Adrenal gland (tissue), 12 donors: ENCODE measurements around the gene PAFAH1B2. TPM values are rescaled to one million over a fixed set of nuclear protein-coding genes. Genes with fewer than 3 reads are reported as not detected.

Source experiments
- DNase-seq, 7 donors: peaks; one replicate each; pipeline ENCODE4 v3.0.0-alpha.2; 2019 to 2020
- H3K27ac ChIP-seq, 5 donors: fragments of 200-600 bp; sonication (generic) in 4 of 5; 1 replicate in 3 of 5; 2 replicates in 2 of 5; pipeline versions ENCODE4 v1.5.1 to v1.8.0; 2016 to 2020; ENCODE audit warnings: mild to moderate bottlenecking in 1 of 5
- H3K27me3 ChIP-seq: fragments of 200-600 bp; 2 replicates; pipeline ENCODE4 v1.8.0; 2021
- H3K36me3 ChIP-seq, 2 donors: fragments of 200-600 bp; replicated peaks in 1 of 2; 1 replicate in 1 of 2; 2 replicates in 1 of 2; pipeline versions ENCODE4 v1.5.1 to v1.8.0; 2018 to 2022
- H3K4me1 ChIP-seq, 2 donors: fragments of 200-600 bp; replicated peaks in 1 of 2; 1 replicate in 1 of 2; 2 replicates in 1 of 2; pipeline versions ENCODE4 v1.5.1 to v1.8.0; 2018 to 2021
- H3K4me3 ChIP-seq, 4 donors: fragments of 200-600 bp; sonication (generic) in 3 of 4; one replicate each; pipeline ENCODE4 v1.5.1; 2016 to 2018
- H3K9me3 ChIP-seq, 3 donors: fragments of 200-600 bp; sonication (generic) in 1 of 3; replicated peaks in 1 of 3; 1 replicate in 2 of 3; 2 replicates in 1 of 3; pipeline versions ENCODE4 v1.5.1 to v1.8.0; 2016 to 2021
- POLR2A ChIP-seq, 2 donors: fragments of 450-650 bp; IDR thresholded peaks; one replicate each; pipeline ENCODE4 v1.6.1; 2017; ENCODE audit warnings: antibody characterized with exemption in 2 of 2, mild to moderate bottlenecking in 2 of 2, moderate library complexity in 1 of 2
- WGBS, 4 donors: extraction: QIAGEN DNeasy Blood & Tissue Kit in 2 of 4; methylation state at CpG; one replicate each; pipeline versions ENCODE4 v1.1.5 to v1.1.7; 2013 to 2017; 5-methylcytosine and 5-hydroxymethylcytosine counted together
- intact Hi-C, 2 donors: fragments of 100-400 bp; cut with DNase I; formaldehyde crosslinking; loops; one replicate each; pipeline versions ENCODE4 v1.14.1 to v1.15.0; 2022 to 2023
- polyA plus RNA-seq, 3 donors: library from polyadenylated mRNA; stranded (reverse); fragments of 200-250 nt in 2 of 3; fragments of 350-450 nt in 1 of 3; fragmentation: Illumina TruSeq in 1 of 3; extraction: RNeasy Lipid Tissue Mini Kit (QIAGEN cat#74804) in 1 of 3; gene quantifications; one replicate each; pipeline ENCODE4 v1.2.3, GENCODE V29; 2013 to 2014
- total RNA-seq, 9 donors: library from RNA; depleted of rRNA in 4 of 9; stranded (reverse); fragments of >200 nt in 4 of 9; fragments of 120-200 nt in 1 of 9; fragmentation: NEBNext Ultra II Directional in 1 of 9; extraction: Animal tissue kit (Norgen Biotek cat#: 25700) in 1 of 9; gene quantifications; one replicate each; pipeline versions ENCODE4 v1.1.0 to v1.2.4, GENCODE V29; 2013 to 2023
- TF ChIP-seq, protein P1 (sequence below), 6 experiments: fragments of 450-650 bp in 4 of 6; fragments of 200-600 bp in 2 of 6; sonication (generic) in 1 of 6; IDR thresholded peaks; 1 replicate in 5 of 6; 2 replicates in 1 of 6; pipeline versions ENCODE4 v1.5.1 to v1.8.0; 2016 to 2021; ENCODE audit warnings: antibody characterized with exemption in 6 of 6, mild to moderate bottlenecking in 2 of 6, moderate library complexity in 1 of 6
- donor health status: healthy with polysubstance abuse.
- donor health status: Bipolar disorder and iron deficiency.
- donor health status: DM: yes; HTN: yes; CAD: no.
- donor health status: DM: no; HTN: no; CAD: no.
- donor health status: DM: no; HTN: no; CAD: no.
- donor health status: DM: yes; HTN: yes; CAD: no.

PAFAH1B2 gene
- total and polyA plus RNA-seq, 12 donors = 19.6 to 144 (median 94.4) TPM

- DNase-seq = peak in 2 of 7 donors; percentile 9 to 12
- WGBS, 4 donors = 91 to 94% (median 91%) methylated on average over 22 to 26 of the region's 26 CpGs
- H3K4me3 ChIP-seq = no peak overlapping the region
- TF ChIP-seq, protein P1, sequence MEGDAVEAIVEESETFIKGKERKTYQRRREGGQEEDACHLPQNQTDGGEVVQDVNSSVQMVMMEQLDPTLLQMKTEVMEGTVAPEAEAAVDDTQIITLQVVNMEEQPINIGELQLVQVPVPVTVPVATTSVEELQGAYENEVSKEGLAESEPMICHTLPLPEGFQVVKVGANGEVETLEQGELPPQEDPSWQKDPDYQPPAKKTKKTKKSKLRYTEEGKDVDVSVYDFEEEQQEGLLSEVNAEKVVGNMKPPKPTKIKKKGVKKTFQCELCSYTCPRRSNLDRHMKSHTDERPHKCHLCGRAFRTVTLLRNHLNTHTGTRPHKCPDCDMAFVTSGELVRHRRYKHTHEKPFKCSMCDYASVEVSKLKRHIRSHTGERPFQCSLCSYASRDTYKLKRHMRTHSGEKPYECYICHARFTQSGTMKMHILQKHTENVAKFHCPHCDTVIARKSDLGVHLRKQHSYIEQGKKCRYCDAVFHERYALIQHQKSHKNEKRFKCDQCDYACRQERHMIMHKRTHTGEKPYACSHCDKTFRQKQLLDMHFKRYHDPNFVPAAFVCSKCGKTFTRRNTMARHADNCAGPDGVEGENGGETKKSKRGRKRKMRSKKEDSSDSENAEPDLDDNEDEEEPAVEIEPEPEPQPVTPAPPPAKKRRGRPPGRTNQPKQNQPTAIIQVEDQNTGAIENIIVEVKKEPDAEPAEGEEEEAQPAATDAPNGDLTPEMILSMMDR (IDR thresholded peaks at IDR 0.05) = no peak
- no peak for TF ChIP-seq POLR2A (IDR thresholded peaks at IDR 0.05)
- no peak overlapping the region for H3K27ac ChIP-seq
- no peaks in the 10 kb centered on the region for H3K4me1 ChIP-seq
- H3K27me3 ChIP-seq = no peaks in the 10 kb centered on the region
- intact Hi-C loops = no loop called here
- no peaks in the 10 kb centered on the region for H3K9me3 ChIP-seq
- peaks cover 0 to 77% of the 10 kb centered on the region in 2 donors for H3K36me3 ChIP-seq
These were observed 47.8 kb downstream of the PAFAH1B2 start for GRCh38 chr11:117191680-117192400.

DNA sequence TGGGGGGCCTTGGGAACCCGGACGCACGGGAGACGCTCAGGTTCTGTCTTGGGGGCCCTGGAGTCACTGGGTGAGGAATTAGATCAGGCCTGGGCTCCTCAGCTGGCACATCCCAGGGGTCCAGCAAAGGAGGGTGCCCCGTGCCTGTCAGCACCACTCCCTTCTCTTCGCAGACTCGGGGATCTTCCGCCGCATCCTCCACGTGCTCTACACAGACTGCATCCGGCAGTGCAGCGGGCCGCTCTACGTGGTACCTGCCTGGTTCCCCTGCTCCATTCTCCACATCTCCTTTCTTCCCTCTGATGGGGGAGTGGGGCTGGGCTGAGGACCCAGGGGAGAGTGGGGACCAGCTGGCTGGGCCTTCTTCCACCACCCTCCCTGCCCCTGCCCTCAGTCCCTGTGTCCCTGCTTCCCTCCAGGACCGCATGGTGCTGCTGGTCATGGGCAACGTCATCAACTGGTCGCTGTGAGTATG, 48.4 kb downstream of the PAFAH1B2 start:
- Histone ChIP-seq H3K27me3 (no peaks in the 10 kb centered on the region), H3K4me3 (no peak overlapping the region), H3K27ac (no peak overlapping the region), H3K9me3 (no peaks in the 10 kb centered on the region), H3K36me3 (peaks cover 0 to 75% of the 10 kb centered on the region in 2 donors), H3K4me1 (no peaks in the 10 kb centered on the region)
- no peak for TF ChIP-seq POLR2A (IDR thresholded peaks at IDR 0.05)
- TF ChIP-seq, protein P1 (IDR thresholded peaks at IDR 0.05) = no peak
- 91 to 96% (median 94%) methylated on average over 16 to 17 of the region's 17 CpGs for WGBS, 4 donors
- DNase-seq = peak in 1 of 7 donors; percentile 9
- intact Hi-C loops = no loop called here

DNA sequence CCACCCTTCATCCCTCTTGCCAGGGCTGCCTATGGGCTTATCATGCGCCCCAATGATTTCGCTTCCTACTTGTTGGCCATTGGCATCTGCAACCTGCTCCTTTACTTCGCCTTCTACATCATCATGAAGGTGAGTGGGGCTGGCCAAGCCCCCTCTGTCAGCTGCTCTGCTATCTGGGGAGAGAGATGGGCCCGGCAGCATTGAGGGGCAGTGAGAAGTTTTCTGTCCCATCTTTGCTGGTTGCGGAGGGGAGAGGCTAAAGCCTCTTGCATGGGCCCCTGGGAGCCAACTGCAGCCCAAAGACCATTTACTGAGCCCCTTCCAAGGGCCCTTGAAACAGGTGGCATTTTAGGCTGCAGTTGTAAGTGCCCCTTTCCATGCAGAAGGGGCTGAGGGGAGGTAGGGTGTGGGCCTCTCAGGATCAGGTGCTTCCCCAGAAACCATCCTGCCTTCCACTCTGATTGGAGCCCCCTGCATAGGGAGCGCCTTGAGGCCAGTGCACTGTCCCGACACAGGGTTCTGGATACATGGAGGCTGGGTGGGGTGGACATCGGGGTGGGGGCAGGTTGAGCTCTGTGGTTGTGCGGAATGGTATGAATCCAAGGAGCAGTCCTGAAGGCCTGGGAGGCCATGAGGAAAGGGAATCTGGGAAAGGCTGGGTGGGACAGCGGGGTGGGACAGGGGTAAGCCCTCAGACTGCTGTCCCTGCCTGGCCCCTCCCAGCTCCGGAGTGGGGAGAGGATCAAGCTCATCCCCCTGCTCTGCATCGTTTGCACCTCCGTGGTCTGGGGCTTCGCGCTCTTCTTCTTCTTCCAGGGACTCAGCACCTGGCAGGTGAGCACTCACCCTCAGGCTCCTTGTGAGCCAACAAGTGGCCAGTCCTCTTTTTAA, 49.3 kb downstream of the PAFAH1B2 start:
- H3K36me3 ChIP-seq = peaks cover 0 to 66% of the 10 kb centered on the region in 2 donors
- intact Hi-C loops = no loop called here
- H3K4me1 ChIP-seq = no peaks in the 10 kb centered on the region
- H3K9me3 ChIP-seq = no peaks in the 10 kb centered on the region
- no peaks in the 10 kb centered on the region for H3K27me3 ChIP-seq
- DNase-seq = peak in 1 of 7 donors; percentile 8
- WGBS, 4 donors = 96% methylated on average over 15 of the region's 15 CpGs
- H3K27ac ChIP-seq = no peak overlapping the region
- no peak overlapping the region for H3K4me3 ChIP-seq
- TF ChIP-seq POLR2A (IDR thresholded peaks at IDR 0.05) = no peak
- TF ChIP-seq, protein P1 (IDR thresholded peaks at IDR 0.05) = no peak

GRCh38 chr11:117194267-117194666, 50.2 kb downstream of the PAFAH1B2 start:
- intact Hi-C loops = no loop called here
- Histone ChIP-seq H3K4me3 (no peak overlapping the region), H3K4me1 (no peaks in the 10 kb centered on the region), H3K9me3 (no peaks in the 10 kb centered on the region), H3K27ac (no peak overlapping the region), H3K36me3 (peaks cover 0 to 57% of the 10 kb centered on the region in 2 donors), H3K27me3 (no peaks in the 10 kb centered on the region)
- DNase-seq = peak in 1 of 7 donors; percentile 10
- TF ChIP-seq, protein P1 (IDR thresholded peaks at IDR 0.05) = no peak
- no peak for TF ChIP-seq POLR2A (IDR thresholded peaks at IDR 0.05)
- 76 to 97% (median 90%) methylated on average over 5 of the region's 5 CpGs for WGBS, 4 donors
